Uterus (tissue), 4 donors: Measurements from ENCODE around the gene EIF4E2. TPM values are rescaled to one million over a fixed set of nuclear protein-coding genes. Genes with fewer than 3 reads are reported as not detected.

Experiments
- DNase-seq, 2 donors: peaks; one replicate each; pipeline ENCODE4 v3.0.0-alpha.2; 2019 to 2020
- H3K27ac ChIP-seq, 2 donors: fragments of 200-600 bp; sonication (generic); 1 replicate in 1 of 2; 2 replicates in 1 of 2; pipeline ENCODE4 v1.5.1; 2016 to 2018
- H3K27me3 ChIP-seq, 2 donors: fragments of 200-600 bp; sonication (generic); one replicate each; pipeline ENCODE4 v1.5.1; 2018 to 2019; ENCODE audit warnings: control low read depth in 1 of 2
- H3K36me3 ChIP-seq, 2 donors: fragments of 200-600 bp; sonication (generic); one replicate each; pipeline ENCODE4 v1.5.1; 2019; ENCODE audit warnings: control low read depth in 1 of 2
- H3K4me1 ChIP-seq, 2 donors: fragments of 200-600 bp; sonication (generic); one replicate each; pipeline ENCODE4 v1.5.1; 2018 to 2019; ENCODE audit warnings: control low read depth in 1 of 2
- H3K4me3 ChIP-seq, 2 donors: fragments of 200-600 bp; sonication (generic); 1 replicate in 1 of 2; 2 replicates in 1 of 2; pipeline ENCODE4 v1.5.1; 2018 to 2019; ENCODE audit warnings: mild to moderate bottlenecking in 1 of 2
- H3K9me3 ChIP-seq, 2 donors: fragments of 200-600 bp; sonication (generic); one replicate each; pipeline ENCODE4 v1.5.1; 2019; ENCODE audit warnings: control low read depth in 1 of 2
- POLR2A ChIP-seq, 2 donors: fragments of 450-650 bp; IDR thresholded peaks; one replicate each; pipeline ENCODE4 v1.6.1; 2016; ENCODE audit warnings: antibody characterized with exemption in 2 of 2, mild to moderate bottlenecking in 1 of 2, moderate library complexity in 1 of 2
- intact Hi-C: fragments of 100-400 bp; cut with DNase I; formaldehyde crosslinking; loops from one replicate; pipeline ENCODE4 v1.15.1; 2023; ENCODE audit warnings: low total_unique reads
- total RNA-seq, 4 donors: library from RNA; depleted of rRNA in 3 of 4; stranded (reverse); fragments of >200 nt in 3 of 4; gene quantifications; one replicate each; pipeline versions ENCODE4 v1.1.0 to v1.2.4, GENCODE V29; 2014 to 2023
- TF ChIP-seq, protein P1 (sequence below), 4 experiments: fragments of 200-600 bp in 2 of 4; fragments of 450-650 bp in 2 of 4; sonication (generic) in 2 of 4; IDR thresholded peaks; one replicate each; pipeline ENCODE4 v1.5.1; 2016 to 2019; ENCODE audit warnings: antibody characterized with exemption in 4 of 4, mild to moderate bottlenecking in 2 of 4, moderate library complexity in 1 of 4
- donor health status: DM: yes; HTN: yes; CAD: no.

Gene EIF4E2
- total RNA-seq, 4 donors from 2014 or later = 24.3 to 195 (median 56.6) TPM

DNA sequence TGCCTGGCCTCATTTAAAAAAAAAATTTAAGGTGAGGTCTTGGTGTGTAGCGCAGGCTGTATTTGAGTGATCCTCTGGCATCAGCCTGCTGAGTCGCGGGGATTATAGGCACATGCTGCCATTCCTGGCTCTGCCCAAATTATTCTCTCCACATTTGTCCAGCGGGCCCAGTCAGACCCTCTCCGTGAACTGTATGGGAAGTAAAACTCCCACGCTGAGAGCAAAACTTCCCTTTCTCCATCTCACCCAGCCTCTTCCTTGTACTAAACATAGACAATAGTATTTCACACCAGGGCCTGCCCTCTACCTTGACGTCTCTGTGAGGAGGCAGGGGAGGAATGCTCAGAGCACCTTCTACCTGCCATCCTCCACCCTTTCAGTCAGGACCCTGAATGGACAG is 37.0 kb downstream of the EIF4E2 start:
- DNase-seq = no peak
- Histone ChIP-seq H3K4me3 (no peak overlapping the region), H3K27ac (no peak overlapping the region), H3K36me3 (no peaks in the 10 kb centered on the region), H3K9me3 (no peaks in the 10 kb centered on the region), H3K27me3 (no peaks in the 10 kb centered on the region), H3K4me1 (no peaks in the 10 kb centered on the region)
- intact Hi-C loops = no loop called here
- TF ChIP-seq, protein P1, sequence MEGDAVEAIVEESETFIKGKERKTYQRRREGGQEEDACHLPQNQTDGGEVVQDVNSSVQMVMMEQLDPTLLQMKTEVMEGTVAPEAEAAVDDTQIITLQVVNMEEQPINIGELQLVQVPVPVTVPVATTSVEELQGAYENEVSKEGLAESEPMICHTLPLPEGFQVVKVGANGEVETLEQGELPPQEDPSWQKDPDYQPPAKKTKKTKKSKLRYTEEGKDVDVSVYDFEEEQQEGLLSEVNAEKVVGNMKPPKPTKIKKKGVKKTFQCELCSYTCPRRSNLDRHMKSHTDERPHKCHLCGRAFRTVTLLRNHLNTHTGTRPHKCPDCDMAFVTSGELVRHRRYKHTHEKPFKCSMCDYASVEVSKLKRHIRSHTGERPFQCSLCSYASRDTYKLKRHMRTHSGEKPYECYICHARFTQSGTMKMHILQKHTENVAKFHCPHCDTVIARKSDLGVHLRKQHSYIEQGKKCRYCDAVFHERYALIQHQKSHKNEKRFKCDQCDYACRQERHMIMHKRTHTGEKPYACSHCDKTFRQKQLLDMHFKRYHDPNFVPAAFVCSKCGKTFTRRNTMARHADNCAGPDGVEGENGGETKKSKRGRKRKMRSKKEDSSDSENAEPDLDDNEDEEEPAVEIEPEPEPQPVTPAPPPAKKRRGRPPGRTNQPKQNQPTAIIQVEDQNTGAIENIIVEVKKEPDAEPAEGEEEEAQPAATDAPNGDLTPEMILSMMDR (IDR thresholded peaks at IDR 0.05) = no peak
- no peak for TF ChIP-seq POLR2A (IDR thresholded peaks at IDR 0.05)

- Histone ChIP-seq H3K4me3 (no peak overlapping the region), H3K27ac (no peak overlapping the region), H3K9me3 (no peaks in the 10 kb centered on the region), H3K36me3 (no peaks in the 10 kb centered on the region), H3K4me1 (no peaks in the 10 kb centered on the region), H3K27me3 (no peaks in the 10 kb centered on the region)
- no peak for DNase-seq
- intact Hi-C loops = no loop called here
- no peak for TF ChIP-seq POLR2A (IDR thresholded peaks at IDR 0.05)
- TF ChIP-seq, protein P1 (IDR thresholded peaks at IDR 0.05) = no peak
Observed at GRCh38 chr2:232588031-232588430, 37.5 kb downstream of the EIF4E2 start.

DNA sequence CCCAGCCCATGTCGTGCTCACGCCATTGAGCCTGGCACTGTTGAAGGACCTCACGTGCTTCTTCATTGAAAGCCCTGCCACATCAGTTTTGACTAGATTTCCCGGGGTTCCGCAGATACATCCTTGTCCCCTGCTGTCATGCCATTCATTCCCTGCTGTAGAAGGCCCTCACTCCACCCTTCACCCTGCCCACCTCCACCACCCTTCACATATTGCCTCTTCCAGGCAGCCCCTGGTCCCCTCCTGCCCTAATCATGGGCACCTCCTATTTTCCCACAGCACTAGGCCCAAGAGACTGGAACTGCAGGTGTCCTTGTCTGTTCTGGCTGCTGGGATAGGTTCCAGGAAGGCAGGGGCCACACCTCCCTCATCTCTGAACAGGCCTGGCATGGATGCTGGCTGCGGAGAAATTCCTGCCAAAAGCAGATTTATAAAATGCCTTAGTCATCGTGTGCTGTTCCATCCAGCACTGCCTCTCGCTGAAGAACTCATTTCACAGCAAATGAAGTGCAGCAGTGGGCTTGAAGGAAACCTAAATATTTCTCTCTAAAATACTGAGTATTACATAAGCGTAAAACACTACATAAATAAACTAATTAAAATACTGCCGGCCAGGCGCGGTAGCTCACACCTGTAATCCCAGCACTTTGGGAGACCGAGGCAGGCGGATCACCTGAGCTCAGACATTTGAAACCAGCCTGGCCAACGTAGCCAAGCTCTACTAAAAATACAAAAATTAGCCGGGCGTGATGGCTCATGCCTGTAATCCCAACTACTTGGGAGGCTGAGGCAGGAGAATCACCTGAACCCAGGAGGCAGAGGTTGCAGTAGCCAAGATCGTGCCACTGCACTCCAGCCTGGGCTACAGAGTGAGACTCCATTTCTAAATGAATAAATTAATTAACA is 38.4 kb downstream of the EIF4E2 start:
- Histone ChIP-seq H3K27ac (peak overlapping the region; percentile 18 to 49), H3K4me1 (peaks cover 0 to 4% of the 10 kb centered on the region in 2 donors), H3K36me3 (no peaks in the 10 kb centered on the region), H3K27me3 (no peaks in the 10 kb centered on the region), H3K4me3 (no peak overlapping the region), H3K9me3 (no peaks in the 10 kb centered on the region)
- DNase-seq = peak; percentile 57 to 72
- intact Hi-C loops = no loop called here
- no peak for TF ChIP-seq POLR2A (IDR thresholded peaks at IDR 0.05)
- TF ChIP-seq, protein P1 (IDR thresholded peaks at IDR 0.05) = no peak

DNA sequence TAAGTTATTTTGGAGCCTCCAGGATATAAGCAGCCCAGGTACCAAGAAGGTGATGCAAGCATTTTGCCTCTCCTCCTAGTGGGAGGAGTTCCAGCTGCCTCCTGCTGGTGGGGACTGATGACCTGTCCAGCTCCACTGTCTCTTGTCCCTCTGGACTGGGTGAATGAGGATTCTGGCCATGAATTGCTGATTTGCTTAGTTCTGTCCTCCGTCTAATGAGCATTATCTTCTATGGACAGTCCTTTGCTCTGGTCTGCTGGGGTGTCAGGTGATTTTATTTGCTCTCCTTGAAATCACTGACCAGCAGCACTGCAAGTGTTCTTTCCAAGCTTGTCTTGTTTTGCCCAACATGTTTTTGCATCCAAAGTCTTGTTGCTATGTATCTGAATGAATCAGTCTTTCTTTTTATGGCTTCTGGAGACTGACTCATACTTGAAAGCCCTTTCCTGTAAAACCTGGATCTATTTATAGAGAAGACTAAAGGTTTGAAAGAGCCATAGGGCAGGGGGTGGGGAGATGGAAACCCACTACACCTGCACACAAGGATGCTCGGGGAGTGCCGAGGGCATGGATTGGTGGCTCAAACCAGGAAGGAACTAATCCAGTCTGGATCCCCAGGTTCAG is 42.4 kb downstream of the EIF4E2 start:
- Histone ChIP-seq H3K36me3 (no peaks in the 10 kb centered on the region), H3K27ac (peak overlapping the region; percentile 82 to 86), H3K4me3 (no peak overlapping the region), H3K9me3 (no peaks in the 10 kb centered on the region), H3K27me3 (no peaks in the 10 kb centered on the region), H3K4me1 (peaks cover 0 to 4% of the 10 kb centered on the region in 2 donors)
- TF ChIP-seq, protein P1 (IDR thresholded peaks at IDR 0.05) = no peak
- intact Hi-C loops = no loop called here
- peak in 1 of 2 donors; percentile 29 for DNase-seq

- DNase-seq = no peak
- peak overlapping the region in 1 of 2 donors; percentile 86 for H3K27ac ChIP-seq
- TF ChIP-seq POLR2A (IDR thresholded peaks at IDR 0.05) = no peak
- TF ChIP-seq, protein P1 (IDR thresholded peaks at IDR 0.05) = no peak
- no peaks in the 10 kb centered on the region for H3K9me3 ChIP-seq
- H3K4me1 ChIP-seq = peaks cover 0 to 4% of the 10 kb centered on the region in 2 donors
- intact Hi-C loops = no loop called here
- H3K36me3 ChIP-seq = no peaks in the 10 kb centered on the region
- H3K27me3 ChIP-seq = no peaks in the 10 kb centered on the region
- H3K4me3 ChIP-seq = no peak overlapping the region
Observed at GRCh38 chr2:232593982-232594381, 43.5 kb downstream of the EIF4E2 start.
